SH-SY5Y (cell line): ENCODE data around the gene TMCO4.

Source experiments
- GATA2 ChIP-seq: IDR thresholded peaks from 2 replicates; pipeline ENCODE4 v1.6.1; 2011; ENCODE audit warnings: mild to moderate bottlenecking, low read depth, low read length
- GATA3 ChIP-seq: IDR thresholded peaks from 2 replicates; pipeline ENCODE4 v1.6.1; 2011; ENCODE audit warnings: low read depth, mild to moderate bottlenecking, low read length, moderate library complexity

GRCh38 chr1:19708567-19709110 lies 91.1 kb downstream of the TMCO4 start:
- TF ChIP-seq GATA2 (no peak), GATA3 (no peak)
